Measurements from ENCODE around the gene KSR1.

DNA sequence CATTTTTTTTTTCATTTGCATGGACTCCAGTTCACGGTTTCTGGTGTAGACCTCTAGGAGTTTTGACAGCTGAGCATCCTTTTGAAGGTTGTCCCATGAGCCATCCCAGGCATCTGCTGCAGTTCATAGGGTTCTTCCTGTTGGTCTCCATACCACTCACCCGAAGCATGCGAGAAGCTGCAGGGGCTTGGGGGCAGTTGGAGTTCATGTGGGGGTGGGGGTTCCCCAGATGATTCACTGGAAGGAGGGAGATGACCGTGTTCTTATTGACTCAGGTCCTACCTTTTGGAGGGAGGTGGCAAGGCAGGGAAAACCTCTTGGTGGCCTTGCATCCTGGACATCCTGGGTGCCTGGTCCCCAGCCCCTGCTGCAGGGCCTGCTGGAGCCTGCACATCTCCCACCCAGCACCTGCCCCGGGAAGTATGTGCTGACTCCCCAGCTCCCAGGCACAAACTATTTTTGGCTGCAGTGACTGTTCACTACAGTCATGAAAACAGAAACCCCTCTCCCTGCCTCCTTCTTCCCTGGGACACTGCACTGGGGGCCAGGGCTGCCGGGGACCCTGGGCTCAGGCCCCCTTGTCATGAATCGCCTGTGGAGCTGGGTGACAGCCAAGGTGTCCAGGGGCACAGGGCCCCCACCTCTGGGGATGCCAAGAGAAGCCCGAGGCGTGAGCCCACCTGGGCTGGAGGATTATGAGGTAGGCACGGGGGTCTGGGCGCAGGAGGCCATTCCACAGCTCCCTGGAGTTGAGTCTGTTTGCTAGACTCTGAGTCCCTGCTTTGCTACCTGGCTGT is 109.8 kb downstream of the KSR1 start:
- TF ChIP-seq, protein P1, sequence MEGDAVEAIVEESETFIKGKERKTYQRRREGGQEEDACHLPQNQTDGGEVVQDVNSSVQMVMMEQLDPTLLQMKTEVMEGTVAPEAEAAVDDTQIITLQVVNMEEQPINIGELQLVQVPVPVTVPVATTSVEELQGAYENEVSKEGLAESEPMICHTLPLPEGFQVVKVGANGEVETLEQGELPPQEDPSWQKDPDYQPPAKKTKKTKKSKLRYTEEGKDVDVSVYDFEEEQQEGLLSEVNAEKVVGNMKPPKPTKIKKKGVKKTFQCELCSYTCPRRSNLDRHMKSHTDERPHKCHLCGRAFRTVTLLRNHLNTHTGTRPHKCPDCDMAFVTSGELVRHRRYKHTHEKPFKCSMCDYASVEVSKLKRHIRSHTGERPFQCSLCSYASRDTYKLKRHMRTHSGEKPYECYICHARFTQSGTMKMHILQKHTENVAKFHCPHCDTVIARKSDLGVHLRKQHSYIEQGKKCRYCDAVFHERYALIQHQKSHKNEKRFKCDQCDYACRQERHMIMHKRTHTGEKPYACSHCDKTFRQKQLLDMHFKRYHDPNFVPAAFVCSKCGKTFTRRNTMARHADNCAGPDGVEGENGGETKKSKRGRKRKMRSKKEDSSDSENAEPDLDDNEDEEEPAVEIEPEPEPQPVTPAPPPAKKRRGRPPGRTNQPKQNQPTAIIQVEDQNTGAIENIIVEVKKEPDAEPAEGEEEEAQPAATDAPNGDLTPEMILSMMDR (IDR thresholded peaks at IDR 0.05) = no peak
- TF ChIP-seq, protein P2, sequence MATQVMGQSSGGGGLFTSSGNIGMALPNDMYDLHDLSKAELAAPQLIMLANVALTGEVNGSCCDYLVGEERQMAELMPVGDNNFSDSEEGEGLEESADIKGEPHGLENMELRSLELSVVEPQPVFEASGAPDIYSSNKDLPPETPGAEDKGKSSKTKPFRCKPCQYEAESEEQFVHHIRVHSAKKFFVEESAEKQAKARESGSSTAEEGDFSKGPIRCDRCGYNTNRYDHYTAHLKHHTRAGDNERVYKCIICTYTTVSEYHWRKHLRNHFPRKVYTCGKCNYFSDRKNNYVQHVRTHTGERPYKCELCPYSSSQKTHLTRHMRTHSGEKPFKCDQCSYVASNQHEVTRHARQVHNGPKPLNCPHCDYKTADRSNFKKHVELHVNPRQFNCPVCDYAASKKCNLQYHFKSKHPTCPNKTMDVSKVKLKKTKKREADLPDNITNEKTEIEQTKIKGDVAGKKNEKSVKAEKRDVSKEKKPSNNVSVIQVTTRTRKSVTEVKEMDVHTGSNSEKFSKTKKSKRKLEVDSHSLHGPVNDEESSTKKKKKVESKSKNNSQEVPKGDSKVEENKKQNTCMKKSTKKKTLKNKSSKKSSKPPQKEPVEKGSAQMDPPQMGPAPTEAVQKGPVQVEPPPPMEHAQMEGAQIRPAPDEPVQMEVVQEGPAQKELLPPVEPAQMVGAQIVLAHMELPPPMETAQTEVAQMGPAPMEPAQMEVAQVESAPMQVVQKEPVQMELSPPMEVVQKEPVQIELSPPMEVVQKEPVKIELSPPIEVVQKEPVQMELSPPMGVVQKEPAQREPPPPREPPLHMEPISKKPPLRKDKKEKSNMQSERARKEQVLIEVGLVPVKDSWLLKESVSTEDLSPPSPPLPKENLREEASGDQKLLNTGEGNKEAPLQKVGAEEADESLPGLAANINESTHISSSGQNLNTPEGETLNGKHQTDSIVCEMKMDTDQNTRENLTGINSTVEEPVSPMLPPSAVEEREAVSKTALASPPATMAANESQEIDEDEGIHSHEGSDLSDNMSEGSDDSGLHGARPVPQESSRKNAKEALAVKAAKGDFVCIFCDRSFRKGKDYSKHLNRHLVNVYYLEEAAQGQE (IDR thresholded peaks at IDR 0.05; ENCODE audit: low read depth, low read length) = no peak
- TF ChIP-seq, protein P3, sequence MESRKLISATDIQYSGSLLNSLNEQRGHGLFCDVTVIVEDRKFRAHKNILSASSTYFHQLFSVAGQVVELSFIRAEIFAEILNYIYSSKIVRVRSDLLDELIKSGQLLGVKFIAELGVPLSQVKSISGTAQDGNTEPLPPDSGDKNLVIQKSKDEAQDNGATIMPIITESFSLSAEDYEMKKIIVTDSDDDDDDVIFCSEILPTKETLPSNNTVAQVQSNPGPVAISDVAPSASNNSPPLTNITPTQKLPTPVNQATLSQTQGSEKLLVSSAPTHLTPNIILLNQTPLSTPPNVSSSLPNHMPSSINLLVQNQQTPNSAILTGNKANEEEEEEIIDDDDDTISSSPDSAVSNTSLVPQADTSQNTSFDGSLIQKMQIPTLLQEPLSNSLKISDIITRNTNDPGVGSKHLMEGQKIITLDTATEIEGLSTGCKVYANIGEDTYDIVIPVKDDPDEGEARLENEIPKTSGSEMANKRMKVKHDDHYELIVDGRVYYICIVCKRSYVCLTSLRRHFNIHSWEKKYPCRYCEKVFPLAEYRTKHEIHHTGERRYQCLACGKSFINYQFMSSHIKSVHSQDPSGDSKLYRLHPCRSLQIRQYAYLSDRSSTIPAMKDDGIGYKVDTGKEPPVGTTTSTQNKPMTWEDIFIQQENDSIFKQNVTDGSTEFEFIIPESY (IDR thresholded peaks at IDR 0.05; ENCODE audit: borderline replicate concordance, low read depth) = no peak
